CD8-positive, alpha-beta memory T cell (primary cell): ENCODE measurements around the gene GOLGA1. TPM values are rescaled to one million over a fixed set of nuclear protein-coding genes. Genes with fewer than 3 reads are reported as not detected.

Experiments
- CTCF ChIA-PET: fragments of 350-600 bp; sonication (Branson Sonifier 250); formaldehyde crosslinking; loops from one replicate; lab custom pipeline; 2021; ENCODE audit warnings: antibody characterized with exemption; lab: Charles Lee
- POLR2A ChIA-PET: fragments of 350-600 bp; sonication (Branson Sonifier 250); formaldehyde crosslinking; loops from one replicate; lab custom pipeline; 2021; ENCODE audit warnings: antibody characterized with exemption; lab: Charles Lee
- DNase-seq, 5 donors: peaks; one replicate each; pipeline versions ENCODE4 v3.0.0 to v3.0.0-alpha.2; 2020 to 2022; ENCODE audit warnings: mixed read lengths in 1 of 5
- H3K27ac ChIP-seq: one replicate; pipeline ENCODE4 v1.7.0; 2013; ENCODE audit warnings: low read depth, mild to moderate bottlenecking, low read length, moderate library complexity
- H3K27me3 ChIP-seq: 2 replicates; pipeline ENCODE4 v1.7.0; 2013; ENCODE audit warnings: low read length, mild to moderate bottlenecking; ENCODE audit not compliant: insufficient read depth, poor library complexity, severe bottlenecking
- H3K36me3 ChIP-seq: 2 replicates; pipeline ENCODE4 v1.7.0; 2013; ENCODE audit warnings: mild to moderate bottlenecking, low read length, moderate library complexity; ENCODE audit not compliant: insufficient read depth
- H3K4me1 ChIP-seq: 2 replicates; pipeline ENCODE4 v1.7.0; 2013; ENCODE audit warnings: mild to moderate bottlenecking, low read length, moderate library complexity; ENCODE audit not compliant: insufficient read depth
- H3K4me3 ChIP-seq: 2 replicates; pipeline ENCODE4 v1.7.0; 2013; ENCODE audit warnings: mild to moderate bottlenecking, low read length
- H3K9me3 ChIP-seq: 2 replicates; pipeline ENCODE4 v1.7.0; 2013; ENCODE audit warnings: mild to moderate bottlenecking, low read length
- H3K27ac Mint-ChIP-seq, 8 donors: one replicate each; pipeline ENCODE4 v1.8.0; 2020 to 2021; ENCODE audit warnings: mixed read lengths in 8 of 8, mild to moderate bottlenecking in 6 of 8, inconsistent platforms in 3 of 8, moderate library complexity in 3 of 8
- H3K27me3 Mint-ChIP-seq, 2 donors: one replicate each; pipeline ENCODE4 v1.8.0; 2020 to 2021; ENCODE audit warnings: mixed read lengths in 2 of 2, mild to moderate bottlenecking in 1 of 2, moderate library complexity in 1 of 2
- H3K36me3 Mint-ChIP-seq, 3 donors: one replicate each; pipeline ENCODE4 v1.8.0; 2020 to 2021; ENCODE audit warnings: mixed read lengths in 3 of 3, inconsistent platforms in 1 of 3, mild to moderate bottlenecking in 1 of 3
- H3K4me1 Mint-ChIP-seq, 3 donors: one replicate each; pipeline ENCODE4 v1.8.0; 2020 to 2021; ENCODE audit warnings: mixed read lengths in 3 of 3, inconsistent platforms in 1 of 3, mild to moderate bottlenecking in 1 of 3
- H3K4me3 Mint-ChIP-seq, 7 donors: one replicate each; pipeline ENCODE4 v1.8.0; 2020 to 2021; ENCODE audit warnings: mixed read lengths in 7 of 7, mild to moderate bottlenecking in 6 of 7, moderate library complexity in 4 of 7, inconsistent platforms in 2 of 7
- H3K9me3 Mint-ChIP-seq, 5 donors: one replicate each; pipeline ENCODE4 v1.8.0; 2020 to 2022; ENCODE audit warnings: mixed read lengths in 5 of 5, mild to moderate bottlenecking in 3 of 5, moderate library complexity in 2 of 5, inconsistent platforms in 1 of 5
- polyA plus RNA-seq: library from polyadenylated mRNA; unstranded; fragments of 300-500 nt; fragmentation: Illumina TruSeq; gene quantifications from one replicate; pipeline ENCODE4 v1.2.3, GENCODE V29; 2021
- total RNA-seq, 2 experiments: library from RNA; stranded (reverse); gene quantifications; one replicate each; pipeline ENCODE4 v1.2.3, GENCODE V29; 2021

The GOLGA1 gene
- total and polyA plus RNA-seq, 3 experiments from 2014 or later: 8.5 to 21.1 (median 17.1) TPM

DNA sequence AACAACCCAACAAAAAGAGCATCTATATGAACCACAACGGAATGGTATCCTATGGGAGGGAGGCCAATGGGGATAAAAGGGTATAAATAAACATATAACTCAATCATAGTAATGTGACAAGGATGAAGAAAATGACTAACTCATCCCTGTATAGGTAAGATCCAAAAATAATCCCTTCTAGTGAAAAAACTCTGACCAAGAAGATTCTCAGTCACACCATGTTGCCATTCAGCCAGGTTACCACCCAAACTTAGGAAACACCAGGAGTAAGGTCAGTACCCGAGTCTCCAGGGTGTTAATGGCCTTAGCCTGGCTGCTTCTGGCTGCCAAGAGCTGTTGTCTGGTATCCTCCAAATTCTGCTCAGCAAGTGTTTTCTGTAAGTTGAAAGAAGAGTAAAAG lies 32.8 kb downstream of the GOLGA1 start:
- peaks cover 9% of the 10 kb centered on the region for H3K36me3 ChIP-seq
- CTCF ChIA-PET: interaction anchor here (1.3 kb wide), 1 partner anchor 10 kb away, joined by 4 read pairs; no protein-coding TSS in a partner anchor

GRCh38 chr9:124906966-124907365 lies 33.9 kb downstream of the GOLGA1 start:
- no peak overlapping the region for H3K27ac ChIP-seq
- peaks cover 12% of the 10 kb centered on the region for H3K36me3 ChIP-seq
- Mint-ChIP-seq H3K4me1 (peaks cover 0 to 4% (median 0%) of the 10 kb centered on the region in 3 donors), H3K9me3 (no peaks in the 10 kb centered on the region), H3K4me3 (no peak overlapping the region), H3K36me3 (peaks cover 6 to 53% (median 28%) of the 10 kb centered on the region in 3 donors), H3K27me3 (peaks cover 0 to 2% of the 10 kb centered on the region in 2 donors), H3K27ac (peak overlapping the region in 3 of 8 donors; percentile 16 to 62 (median 36))
- H3K9me3 ChIP-seq: no peaks in the 10 kb centered on the region
- no peak overlapping the region for H3K4me3 ChIP-seq
- no peaks in the 10 kb centered on the region for H3K27me3 ChIP-seq
- ChIA-PET POLR2A (no interaction called here), CTCF (no interaction called here)
- DNase-seq: no peak
- no peaks in the 10 kb centered on the region for H3K4me1 ChIP-seq

More for the DNA sequence above, 32.8 kb downstream of the GOLGA1 start:
- H3K27ac Mint-ChIP-seq: peak overlapping the region in 3 of 8 donors; percentile 33 to 93 (median 35)
- POLR2A ChIA-PET: no interaction called here
- no peak overlapping the region for H3K4me3 Mint-ChIP-seq
- H3K9me3 Mint-ChIP-seq: no peaks in the 10 kb centered on the region
- Histone ChIP-seq H3K9me3 (no peaks in the 10 kb centered on the region), H3K4me3 (no peak overlapping the region), H3K4me1 (no peaks in the 10 kb centered on the region), H3K27ac (no peak overlapping the region), H3K27me3 (no peaks in the 10 kb centered on the region)
- peaks cover 6 to 55% (median 24%) of the 10 kb centered on the region in 3 donors for H3K36me3 Mint-ChIP-seq
- DNase-seq: no peak
- H3K27me3 Mint-ChIP-seq: no peaks in the 10 kb centered on the region
- peaks cover 0 to 4% (median 0%) of the 10 kb centered on the region in 3 donors for H3K4me1 Mint-ChIP-seq

GRCh38 chr9:124899845-124900244 lies 41.0 kb downstream of the GOLGA1 start:
- Histone ChIP-seq H3K27me3 (no peaks in the 10 kb centered on the region), H3K27ac (no peak overlapping the region), H3K4me3 (no peak overlapping the region), H3K4me1 (no peaks in the 10 kb centered on the region), H3K9me3 (no peaks in the 10 kb centered on the region), H3K36me3 (peaks cover 13% of the 10 kb centered on the region)
- no peak overlapping the region for H3K4me3 Mint-ChIP-seq
- no peak for DNase-seq
- no peaks in the 10 kb centered on the region for H3K9me3 Mint-ChIP-seq
- POLR2A ChIA-PET: no interaction called here
- CTCF ChIA-PET: no interaction called here
- H3K27ac Mint-ChIP-seq: no peak overlapping the region
- peaks cover 8 to 62% (median 22%) of the 10 kb centered on the region in 3 donors for H3K36me3 Mint-ChIP-seq
- H3K27me3 Mint-ChIP-seq: peaks cover 0 to 2% of the 10 kb centered on the region in 2 donors
- H3K4me1 Mint-ChIP-seq: peaks cover 7 to 11% (median 10%) of the 10 kb centered on the region in 3 donors

GRCh38 chr9:124897570-124898460 lies 43.1 kb downstream of the GOLGA1 start:
- Histone ChIP-seq H3K27me3 (no peaks in the 10 kb centered on the region), H3K4me3 (no peak overlapping the region), H3K4me1 (no peaks in the 10 kb centered on the region), H3K27ac (no peak overlapping the region), H3K9me3 (no peaks in the 10 kb centered on the region), H3K36me3 (peaks cover 16% of the 10 kb centered on the region)
- POLR2A ChIA-PET: interaction anchor here (0.5 kb wide), 1 partner anchor 107 kb away, joined by 3 read pairs; no protein-coding TSS in a partner anchor
- H3K27ac Mint-ChIP-seq: peak overlapping the region in 2 of 8 donors; percentile 2 to 4
- H3K4me3 Mint-ChIP-seq: no peak overlapping the region
- H3K36me3 Mint-ChIP-seq: peaks cover 5 to 71% (median 24%) of the 10 kb centered on the region in 3 donors
- no peaks in the 10 kb centered on the region for H3K9me3 Mint-ChIP-seq
- peaks cover 12 to 16% (median 15%) of the 10 kb centered on the region in 3 donors for H3K4me1 Mint-ChIP-seq
- peaks cover 0 to under 1% of the 10 kb centered on the region in 2 donors for H3K27me3 Mint-ChIP-seq
- DNase-seq: no peak
- CTCF ChIA-PET: interaction anchor here (1.0 to 1.8 kb wide), 2 partner anchors 11 to 125 kb away, joined by 3 to 4 read pairs; no protein-coding TSS in a partner anchor

DNA sequence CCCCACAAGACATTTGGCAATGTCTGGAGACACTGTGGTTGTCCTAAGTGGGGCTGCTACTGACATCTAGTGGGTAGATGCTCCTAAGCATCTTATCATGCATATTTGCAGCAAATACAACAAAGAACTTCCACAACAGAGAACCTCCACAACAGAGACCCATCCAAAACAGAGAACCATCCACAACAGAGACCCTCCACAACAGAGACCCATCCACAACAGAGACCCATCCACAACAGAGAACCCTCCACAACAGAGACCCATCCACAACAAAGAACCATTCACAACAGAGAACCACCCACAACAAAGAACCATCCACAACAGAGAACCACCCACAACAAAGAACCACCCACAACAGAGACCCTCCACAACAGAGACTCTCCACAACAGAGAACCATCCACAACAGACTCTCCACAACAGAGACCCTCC lies 46.1 kb downstream of the GOLGA1 start:
- H3K27me3 Mint-ChIP-seq: no peaks in the 10 kb centered on the region
- H3K27ac Mint-ChIP-seq: peak overlapping the region in 7 of 8 donors; percentile 15 to 91 (median 58)

GRCh38 chr9:124894035-124894740 lies 46.7 kb downstream of the GOLGA1 start:
- Mint-ChIP-seq H3K4me1 (peaks cover 12 to 16% (median 15%) of the 10 kb centered on the region in 3 donors), H3K4me3 (no peak overlapping the region), H3K27me3 (no peaks in the 10 kb centered on the region), H3K27ac (peak overlapping the region in 6 of 8 donors; percentile 15 to 68 (median 57)), H3K9me3 (no peaks in the 10 kb centered on the region), H3K36me3 (peaks cover 8 to 78% (median 22%) of the 10 kb centered on the region in 3 donors)
- Histone ChIP-seq H3K27me3 (no peaks in the 10 kb centered on the region), H3K36me3 (peaks cover 35% of the 10 kb centered on the region), H3K9me3 (no peaks in the 10 kb centered on the region), H3K4me1 (no peaks in the 10 kb centered on the region), H3K27ac (no peak overlapping the region), H3K4me3 (no peak overlapping the region)
- POLR2A ChIA-PET: interaction anchor here (1.1 kb wide), 1 partner anchor 123 kb away, joined by 3 read pairs; no protein-coding TSS in a partner anchor
- no peak for DNase-seq
- CTCF ChIA-PET: interaction anchor here (0.7 to 4.2 kb wide), 6 partner anchors 9 to 41 kb away, joined by 4 to 16 read pairs (median 6); partner anchors contain the start of genes RPL35 and WDR38

More for the DNA sequence above, 46.1 kb downstream of the GOLGA1 start:
- H3K27me3 ChIP-seq: no peaks in the 10 kb centered on the region
- H3K9me3 ChIP-seq: no peaks in the 10 kb centered on the region
- H3K36me3 ChIP-seq: peaks cover 32% of the 10 kb centered on the region
- no peak overlapping the region for H3K27ac ChIP-seq
- no peaks in the 10 kb centered on the region for H3K9me3 Mint-ChIP-seq
- no peaks in the 10 kb centered on the region for H3K4me1 ChIP-seq
- POLR2A ChIA-PET: no interaction called here
- peak; percentile 7 to 88 (median 60) for DNase-seq
- H3K4me1 Mint-ChIP-seq: peaks cover 12 to 16% (median 15%) of the 10 kb centered on the region in 3 donors
- H3K4me3 Mint-ChIP-seq: peak overlapping the region in 3 of 7 donors; percentile 35 to 78 (median 62)
- CTCF ChIA-PET: interaction anchor here (1.6 to 4.2 kb wide), 3 partner anchors 25 to 42 kb away, joined by 4 to 16 read pairs (median 8); partner anchors contain the start of genes RPL35 and WDR38
- peaks cover 5 to 78% (median 19%) of the 10 kb centered on the region in 3 donors for H3K36me3 Mint-ChIP-seq
- H3K4me3 ChIP-seq: no peak overlapping the region

DNA sequence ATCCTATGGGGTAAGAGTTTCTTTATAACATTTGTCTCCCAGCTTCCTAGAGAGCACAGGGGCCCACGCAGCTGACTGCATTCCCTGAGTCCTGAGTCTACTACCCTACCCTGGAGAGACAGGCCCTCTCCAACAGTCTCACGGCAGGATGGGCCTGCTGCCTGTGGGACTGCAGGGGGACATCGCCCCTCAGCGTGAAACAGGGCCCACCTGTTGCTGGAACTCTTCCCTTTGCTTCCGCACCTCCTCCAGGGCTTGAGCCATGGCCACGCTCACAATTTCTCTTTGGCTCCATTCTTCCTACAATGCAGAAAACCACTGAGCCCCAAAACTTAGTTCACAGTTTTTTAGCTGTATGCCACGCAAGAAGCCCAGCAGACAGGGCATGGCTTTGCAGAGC lies 50.7 kb downstream of the GOLGA1 start:
- Mint-ChIP-seq H3K27me3 (peaks cover 0 to 1% of the 10 kb centered on the region in 2 donors), H3K4me1 (peaks cover 7 to 9% (median 8%) of the 10 kb centered on the region in 3 donors), H3K9me3 (no peaks in the 10 kb centered on the region), H3K27ac (no peak overlapping the region), H3K36me3 (peaks cover 8 to 86% (median 25%) of the 10 kb centered on the region in 3 donors), H3K4me3 (no peak overlapping the region)
- POLR2A ChIA-PET: no interaction called here
- CTCF ChIA-PET: interaction anchor here (1.0 to 1.6 kb wide), 3 partner anchors 14 to 37 kb away, joined by 3 to 5 read pairs (median 4); partner anchors contain the start of gene WDR38
- H3K27me3 ChIP-seq: no peaks in the 10 kb centered on the region
- DNase-seq: no peak
- no peak overlapping the region for H3K4me3 ChIP-seq
- H3K9me3 ChIP-seq: no peaks in the 10 kb centered on the region
- no peaks in the 10 kb centered on the region for H3K4me1 ChIP-seq
- no peak overlapping the region for H3K27ac ChIP-seq
- peaks cover 35% of the 10 kb centered on the region for H3K36me3 ChIP-seq
